Measurements from ENCODE around the gene RAB11FIP4. TPM values are rescaled to one million over a fixed set of nuclear protein-coding genes. Genes with fewer than 3 reads are reported as not detected.

Gene RAB11FIP4
- total RNA-seq, 1 experiment from 2014 or later: 48.8 TPM

Small RNA genes within 50 kb of the gene (small RNA-seq; reads per million reads assigned to genes)
- gene MIR193A (0.10 to 0.24 reads per million in 2 experiments), gene MIR4725 (0 to 0.02 reads per million in 2 experiments), gene RN7SL45P (0 reads per million in 2 experiments), gene RN7SL79P (0 to 0.05 reads per million in 2 experiments), gene RNU6ATAC7P (0 reads per million in 2 experiments)

Other genes starting within 250 kb of the RAB11FIP4 start
- 0.50 and 0.61 TPM in 2 replicates for gene OMG, start 94.4 kb upstream of the RAB11FIP4 start, total RNA-seq (2014; rRNA removed; shearing (Covaris generic))
- gene EVI2B, start 77.6 kb upstream of the RAB11FIP4 start, total RNA-seq (2014; rRNA removed; shearing (Covaris generic)): not detected in 2 replicates
- 8.1 and 8.9 TPM in 2 replicates for gene EVI2A, start 70.1 kb upstream of the RAB11FIP4 start, total RNA-seq (2014; rRNA removed; shearing (Covaris generic))